HG02623 (cell line): ENCODE measurements around the gene RAI1.
"Not testable (repeated sequence)": the region's sequence is repeated elsewhere in the genome, so short reads cannot be mapped to it uniquely, and the experiment has no call there.

Source experiments
- ATAC-seq: cut with Tn5 transposase; IDR thresholded peaks from one replicate; pipeline ENCODE4 v1.9.1; 2021; ENCODE audit warnings: moderate library complexity; ENCODE audit not compliant: unreplicated experiment

RAI1 gene

GRCh38 chr17:17795946-17796786, 114.9 kb downstream of the RAI1 start:
- ATAC-seq: no peak

GRCh38 chr17:17796787-17797061, 115.5 kb downstream of the RAI1 start:
- ATAC-seq: no peak

GRCh38 chr17:17797119-17797809, 116.0 kb downstream of the RAI1 start:
- no peak for ATAC-seq

- ATAC-seq: no peak
These were observed 116.8 kb downstream of the RAI1 start for GRCh38 chr17:17798010-17798556.

GRCh38 chr17:17798573-17799255, 117.5 kb downstream of the RAI1 start:
- ATAC-seq: no peak

GRCh38 chr17:17800504-17801021, 119.3 kb downstream of the RAI1 start:
- no peak for ATAC-seq

GRCh38 chr17:17801800-17802481, 120.7 kb downstream of the RAI1 start:
- ATAC-seq: no peak

GRCh38 chr17:17804007-17804406, 122.7 kb downstream of the RAI1 start:
- ATAC-seq: no peak

GRCh38 chr17:17805575-17805974, 124.3 kb downstream of the RAI1 start:
- no peak for ATAC-seq

- no peak for ATAC-seq
These were observed 124.8 kb downstream of the RAI1 start for GRCh38 chr17:17806035-17806434.

GRCh38 chr17:17806611-17807274, 125.5 kb downstream of the RAI1 start:
- ATAC-seq: no peak

GRCh38 chr17:17807440-17807839, 126.2 kb downstream of the RAI1 start:
- no peak for ATAC-seq

- not testable (repeated sequence) for ATAC-seq
These were observed 126.9 kb downstream of the RAI1 start for GRCh38 chr17:17808200-17808599.

- no peak for ATAC-seq
These were observed 127.6 kb downstream of the RAI1 start for GRCh38 chr17:17808706-17809432.

GRCh38 chr17:17809531-17810083, 128.3 kb downstream of the RAI1 start:
- no peak for ATAC-seq

- no peak for ATAC-seq
These were observed 129.0 kb downstream of the RAI1 start for GRCh38 chr17:17810084-17810894.

GRCh38 chr17:17810895-17811248, 129.6 kb downstream of the RAI1 start:
- no peak for ATAC-seq

GRCh38 chr17:17811381-17812210, 130.3 kb downstream of the RAI1 start:
- ATAC-seq: no peak
